ENCODE results near the gene TMEM62.

GRCh38 chr15:43199945-43200488 lies 66.6 kb downstream of the TMEM62 start:
- TF ChIP-seq EZH2 (IDR thresholded peaks at IDR 0.05; ENCODE audit: borderline replicate concordance, insufficient read depth, low read length, poor library complexity, severe bottlenecking) (no peak), CTCF (IDR thresholded peaks at IDR 0.05; ENCODE audit: poor library complexity, severe bottlenecking) (no peak), POLR2AphosphoS5 (IDR thresholded peaks at IDR 0.05) (no peak)
